HepG2 (cell line): ENCODE data around the gene CPNE5. TPM values are rescaled to one million over a fixed set of nuclear protein-coding genes. Genes with fewer than 3 reads are reported as not detected.

Source experiments
- CHD2 ChIP-seq: IDR thresholded peaks from 2 replicates; pipeline ENCODE4 v1.6.1; 2011; ENCODE audit warnings: low read depth, low read length, improper control_type of control experiment
- FOXA3 ChIP-seq: IDR thresholded peaks from 2 replicates; pipeline ENCODE4 v1.6.1; 2016; ENCODE audit warnings: missing genetic modification reagents, missing compliant biosample characterization
- FOXO1 ChIP-seq: sonication (generic); formaldehyde crosslinking; IDR thresholded peaks from 2 replicates; pipeline ENCODE4 v1.4.0; 2020; ENCODE audit warnings: missing genetic modification reagents
- KAT7 ChIP-seq: IDR thresholded peaks from 2 replicates; pipeline ENCODE4 v1.6.1; 2018; ENCODE audit warnings: borderline replicate concordance, missing compliant biosample characterization
- KDM2A ChIP-seq: sonication (generic); formaldehyde crosslinking; IDR thresholded peaks from 2 replicates; pipeline ENCODE4 v1.4.0; 2020; ENCODE audit warnings: low read depth, missing genetic modification reagents, borderline replicate concordance
- KLF15 ChIP-seq: sonication (generic); formaldehyde crosslinking; IDR thresholded peaks from 2 replicates; pipeline ENCODE4 v1.8.1; 2023; ENCODE audit warnings: borderline replicate concordance, mild to moderate bottlenecking, inconsistent platforms, missing genetic modification reagents, mixed read lengths
- MAZ ChIP-seq, 2 experiments: sonication (generic) in 1 of 2; formaldehyde crosslinking in 1 of 2; IDR thresholded peaks; 2 replicates each; pipeline versions ENCODE4 v1.5.0 to v1.6.1; 2012 to 2020; ENCODE audit warnings: low read depth in 2 of 2, mild to moderate bottlenecking in 2 of 2, borderline replicate concordance in 1 of 2, improper control_type of control experiment in 1 of 2, low read length in 1 of 2, missing genetic modification reagents in 1 of 2, moderate library complexity in 1 of 2
- MED13 ChIP-seq: sonication (generic); formaldehyde crosslinking; IDR thresholded peaks from 2 replicates; pipeline ENCODE4 v1.5.0; 2020; ENCODE audit warnings: missing genetic modification reagents
- POGZ ChIP-seq: sonication (generic); formaldehyde crosslinking; IDR thresholded peaks from 2 replicates; pipeline ENCODE4 v1.4.0; 2020; ENCODE audit warnings: mild to moderate bottlenecking, missing genetic modification reagents
- RAD51 ChIP-seq: fragments of 450-650 bp; IDR thresholded peaks from 2 replicates; pipeline ENCODE4 v1.6.1; 2016; ENCODE audit warnings: borderline replicate concordance
- SALL1 ChIP-seq: sonication (generic); formaldehyde crosslinking; IDR thresholded peaks from 2 replicates; pipeline ENCODE4 v1.8.0; 2022; ENCODE audit warnings: mild to moderate bottlenecking, missing genetic modification reagents
- SAP130 ChIP-seq: IDR thresholded peaks from 2 replicates; pipeline ENCODE4 v1.6.1; 2016; ENCODE audit warnings: low read depth
- ZBTB7B ChIP-seq: sonication (generic); formaldehyde crosslinking; IDR thresholded peaks from 2 replicates; pipeline ENCODE4 v1.4.0; 2020; ENCODE audit warnings: missing genetic modification reagents
- ZFX ChIP-seq: sonication (generic); formaldehyde crosslinking; IDR thresholded peaks from 2 replicates; pipeline ENCODE4 v1.4.0; 2020; ENCODE audit warnings: mild to moderate bottlenecking, low read depth, missing genetic modification reagents, moderate library complexity
- ZNF260 ChIP-seq: sonication (generic); formaldehyde crosslinking; IDR thresholded peaks from 2 replicates; pipeline ENCODE4 v1.4.0; 2020; ENCODE audit warnings: missing genetic modification reagents, low read depth, mild to moderate bottlenecking, borderline replicate concordance
- ZNF572 ChIP-seq: sonication (generic); formaldehyde crosslinking; IDR thresholded peaks from 2 replicates; pipeline ENCODE4 v1.5.1; 2020; ENCODE audit warnings: mild to moderate bottlenecking, missing genetic modification reagents
- ZSCAN31 ChIP-seq: sonication (generic); formaldehyde crosslinking; IDR thresholded peaks from 2 replicates; pipeline ENCODE4 v1.5.0; 2020; ENCODE audit warnings: low read depth, mild to moderate bottlenecking, missing genetic modification reagents
- ZSCAN9 ChIP-seq: IDR thresholded peaks from 2 replicates; pipeline ENCODE4 v1.6.1; 2016; ENCODE audit warnings: borderline replicate concordance
- polyA plus RNA-seq, 8 experiments: library from polyadenylated mRNA; depleted of rRNA in 3 of 8; stranded (reverse) in 7 of 8; unstranded in 1 of 8; fragments of >200 nt; fragmentation: Illumina TruSeq in 4 of 8; extraction: Trizol in 4 of 8; gene quantifications; 2 replicates each; pipeline versions ENCODE4 v1.2.1 to v1.2.3, GENCODE V29; 2011 to 2016; ENCODE audit warnings: low read depth in 4 of 8, missing spikeins in 1 of 8, mixed read lengths in 1 of 8; ENCODE audit not compliant: insufficient read depth in 1 of 8
- total RNA-seq, 5 experiments: library from RNA; depleted of rRNA; stranded (reverse); fragments of >200 nt; fragmentation: Illumina TruSeq; extraction: Trizol; gene quantifications; 2 replicates each; pipeline ENCODE4 v1.2.3, GENCODE V29; 2016; ENCODE audit warnings: low read depth in 1 of 5
- TF ChIP-seq, protein P1 (sequence below): sonication (generic); formaldehyde crosslinking; IDR thresholded peaks from 2 replicates; pipeline ENCODE4 v1.5.1; 2020; ENCODE audit warnings: mild to moderate bottlenecking, missing genetic modification reagents, borderline replicate concordance
- TF ChIP-seq, protein P2 (sequence below): sonication (generic); formaldehyde crosslinking; IDR thresholded peaks from 2 replicates; pipeline ENCODE4 v1.4.0; 2020; ENCODE audit warnings: missing genetic modification reagents
- TF ChIP-seq, protein P3 (sequence below): sonication (generic); formaldehyde crosslinking; IDR thresholded peaks from 2 replicates; pipeline ENCODE4 v1.4.0; 2020; ENCODE audit warnings: missing genetic modification reagents
- TF ChIP-seq, protein P4 (sequence below): sonication (generic); formaldehyde crosslinking; IDR thresholded peaks from 2 replicates; pipeline ENCODE4 v1.4.0; 2020; ENCODE audit warnings: missing genetic modification reagents

CPNE5 gene
- total and polyA plus RNA-seq, 2 of the 13 experiments (the other 11 are each of a cell fraction or from before 2014, with no cell fraction given): 0.16 TPM; not detected in 1

DNA sequence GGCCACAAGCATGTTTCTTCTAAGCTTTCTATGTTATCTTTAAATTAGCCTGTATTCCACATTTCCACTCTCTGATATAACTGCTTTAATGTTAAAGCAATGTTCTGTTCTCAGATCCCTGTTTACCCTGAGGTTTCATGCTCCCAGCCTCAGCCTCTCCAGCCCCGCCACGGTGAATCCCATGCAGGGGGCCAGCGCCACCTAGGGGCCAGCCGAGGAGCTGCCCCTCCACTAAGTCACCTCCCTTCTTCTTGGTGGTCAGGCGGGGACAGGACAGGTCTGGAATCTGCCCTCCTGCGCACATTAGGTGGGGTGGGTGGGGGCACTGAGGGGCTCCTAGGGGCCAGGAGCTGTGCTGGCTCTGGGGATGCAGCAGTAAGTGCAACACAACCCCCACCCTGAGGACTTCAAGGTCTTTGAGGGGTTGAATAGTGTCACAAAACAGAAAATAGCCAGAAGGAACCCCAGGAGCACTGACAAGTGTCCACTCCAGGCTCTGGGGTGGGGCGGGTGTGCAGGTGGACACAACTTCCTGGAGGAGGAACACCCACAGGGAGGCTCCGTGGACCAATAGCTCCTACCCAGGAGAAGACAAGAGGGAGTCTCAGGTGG is 80.0 kb downstream of the CPNE5 start (continued):
- peak; percentile 32; the same call in 1 of the 2 replicates for TF ChIP-seq SALL1 (CRISPR knock-in tag)
- TF ChIP-seq RAD51: no peak
- no peak for TF ChIP-seq KAT7 (CRISPR knock-in tag)
- peak; percentile 25; the same call in 1 of the 2 replicates for TF ChIP-seq SAP130
- TF ChIP-seq, protein P1, sequence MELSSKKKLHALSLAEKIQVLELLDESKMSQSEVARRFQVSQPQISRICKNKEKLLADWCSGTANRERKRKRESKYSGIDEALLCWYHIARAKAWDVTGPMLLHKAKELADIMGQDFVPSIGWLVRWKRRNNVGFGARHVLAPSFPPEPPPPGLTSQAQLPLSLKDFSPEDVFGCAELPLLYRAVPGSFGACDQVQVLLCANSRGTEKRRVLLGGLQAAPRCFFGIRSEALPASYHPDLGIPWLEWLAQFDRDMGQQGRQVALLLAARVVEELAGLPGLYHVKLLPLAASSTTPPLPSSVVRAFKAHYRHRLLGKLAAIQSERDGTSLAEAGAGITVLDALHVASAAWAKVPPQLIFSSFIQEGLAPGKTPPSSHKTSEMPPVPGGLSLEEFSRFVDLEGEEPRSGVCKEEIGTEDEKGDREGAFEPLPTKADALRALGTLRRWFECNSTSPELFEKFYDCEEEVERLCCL: no peak
- no peak for TF ChIP-seq CHD2
- no peak for TF ChIP-seq ZBTB7B (CRISPR knock-in tag)
- peak; percentile 80; the same call in 1 of the 2 replicates for TF ChIP-seq MAZ (IDR thresholded peaks at IDR 0.05; ENCODE audit: borderline replicate concordance, low read depth, low read length)
- no peak for TF ChIP-seq MAZ (CRISPR knock-in tag; IDR thresholded peaks at IDR 0.05; ENCODE audit: low read depth)
- TF ChIP-seq POGZ (CRISPR knock-in tag): no peak
- TF ChIP-seq, protein P2, sequence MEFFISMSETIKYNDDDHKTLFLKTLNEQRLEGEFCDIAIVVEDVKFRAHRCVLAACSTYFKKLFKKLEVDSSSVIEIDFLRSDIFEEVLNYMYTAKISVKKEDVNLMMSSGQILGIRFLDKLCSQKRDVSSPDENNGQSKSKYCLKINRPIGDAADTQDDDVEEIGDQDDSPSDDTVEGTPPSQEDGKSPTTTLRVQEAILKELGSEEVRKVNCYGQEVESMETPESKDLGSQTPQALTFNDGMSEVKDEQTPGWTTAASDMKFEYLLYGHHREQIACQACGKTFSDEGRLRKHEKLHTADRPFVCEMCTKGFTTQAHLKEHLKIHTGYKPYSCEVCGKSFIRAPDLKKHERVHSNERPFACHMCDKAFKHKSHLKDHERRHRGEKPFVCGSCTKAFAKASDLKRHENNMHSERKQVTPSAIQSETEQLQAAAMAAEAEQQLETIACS (CRISPR knock-in tag): no peak
- TF ChIP-seq FOXA3 (CRISPR knock-in tag): peak; percentile 53
- TF ChIP-seq ZNF572 (CRISPR knock-in tag): no peak
- TF ChIP-seq, protein P3, sequence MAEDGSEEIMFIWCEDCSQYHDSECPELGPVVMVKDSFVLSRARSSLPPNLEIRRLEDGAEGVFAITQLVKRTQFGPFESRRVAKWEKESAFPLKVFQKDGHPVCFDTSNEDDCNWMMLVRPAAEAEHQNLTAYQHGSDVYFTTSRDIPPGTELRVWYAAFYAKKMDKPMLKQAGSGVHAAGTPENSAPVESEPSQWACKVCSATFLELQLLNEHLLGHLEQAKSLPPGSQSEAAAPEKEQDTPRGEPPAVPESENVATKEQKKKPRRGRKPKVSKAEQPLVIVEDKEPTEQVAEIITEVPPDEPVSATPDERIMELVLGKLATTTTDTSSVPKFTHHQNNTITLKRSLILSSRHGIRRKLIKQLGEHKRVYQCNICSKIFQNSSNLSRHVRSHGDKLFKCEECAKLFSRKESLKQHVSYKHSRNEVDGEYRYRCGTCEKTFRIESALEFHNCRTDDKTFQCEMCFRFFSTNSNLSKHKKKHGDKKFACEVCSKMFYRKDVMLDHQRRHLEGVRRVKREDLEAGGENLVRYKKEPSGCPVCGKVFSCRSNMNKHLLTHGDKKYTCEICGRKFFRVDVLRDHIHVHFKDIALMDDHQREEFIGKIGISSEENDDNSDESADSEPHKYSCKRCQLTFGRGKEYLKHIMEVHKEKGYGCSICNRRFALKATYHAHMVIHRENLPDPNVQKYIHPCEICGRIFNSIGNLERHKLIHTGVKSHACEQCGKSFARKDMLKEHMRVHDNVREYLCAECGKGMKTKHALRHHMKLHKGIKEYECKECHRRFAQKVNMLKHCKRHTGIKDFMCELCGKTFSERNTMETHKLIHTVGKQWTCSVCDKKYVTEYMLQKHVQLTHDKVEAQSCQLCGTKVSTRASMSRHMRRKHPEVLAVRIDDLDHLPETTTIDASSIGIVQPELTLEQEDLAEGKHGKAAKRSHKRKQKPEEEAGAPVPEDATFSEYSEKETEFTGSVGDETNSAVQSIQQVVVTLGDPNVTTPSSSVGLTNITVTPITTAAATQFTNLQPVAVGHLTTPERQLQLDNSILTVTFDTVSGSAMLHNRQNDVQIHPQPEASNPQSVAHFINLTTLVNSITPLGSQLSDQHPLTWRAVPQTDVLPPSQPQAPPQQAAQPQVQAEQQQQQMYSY: no peak
- 0 out of 2 replicates have a peak, but pooled peaks have one; percentile 11 for TF ChIP-seq FOXO1 (CRISPR knock-in tag)
- TF ChIP-seq KDM2A (CRISPR knock-in tag): peak; percentile 40; the same call in 1 of the 2 replicates
- no peak for TF ChIP-seq KLF15 (CRISPR knock-in tag)
- TF ChIP-seq ZFX (CRISPR knock-in tag): no peak
- TF ChIP-seq, protein P4, sequence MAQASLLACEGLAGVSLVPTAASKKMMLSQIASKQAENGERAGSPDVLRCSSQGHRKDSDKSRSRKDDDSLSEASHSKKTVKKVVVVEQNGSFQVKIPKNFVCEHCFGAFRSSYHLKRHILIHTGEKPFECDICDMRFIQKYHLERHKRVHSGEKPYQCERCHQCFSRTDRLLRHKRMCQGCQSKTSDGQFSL (CRISPR knock-in tag): peak; percentile 70; the same call in 1 of the 2 replicates
- TF ChIP-seq ZSCAN9 (CRISPR knock-in tag): no peak
- no peak for TF ChIP-seq MED13
- TF ChIP-seq ZSCAN31 (CRISPR knock-in tag): no peak
- TF ChIP-seq ZNF260 (CRISPR knock-in tag): no peak
